ENCODE results near the gene MTREX. TPM values are rescaled to one million over a fixed set of nuclear protein-coding genes. Genes with fewer than 3 reads are reported as not detected.

The MTREX gene
- total and polyA plus RNA-seq, 10 donors: 13.8 to 73.6 (median 58.3) TPM

GRCh38 chr5:55360190-55360589, 52.4 kb downstream of the MTREX start:
- peaks cover 0 to 76% (median 50%) of the 10 kb centered on the region in 6 donors for H3K36me3 ChIP-seq
- no peaks in the 10 kb centered on the region for H3K4me1 ChIP-seq
- H3K27ac ChIP-seq: no peak overlapping the region
- H3K9me3 ChIP-seq: no peaks in the 10 kb centered on the region
- intact Hi-C loops (cut with DNase I; ENCODE audit: low total_unique reads): no loop called here
- WGBS, 5 donors: 96 to 98% (median 97%) methylated on average over 2 of the region's 2 CpGs
- TF ChIP-seq CTCF (IDR thresholded peaks at IDR 0.05 in 8 of 11, conservative IDR thresholded peaks at IDR 0.05 in 3 of 11): no peak
- no peak for TF ChIP-seq POLR2A (IDR thresholded peaks at IDR 0.05)
- TF ChIP-seq POLR2AphosphoS5 (IDR thresholded peaks at IDR 0.05): no peak
- H3K4me3 ChIP-seq: no peak overlapping the region
- no peak for DNase-seq
- H3K27me3 ChIP-seq (replicated peaks in 1 of 7): no peaks in the 10 kb centered on the region

- WGBS, 5 donors: 91 to 94% (median 93%) methylated on average over 3 of the region's 3 CpGs
- H3K4me3 ChIP-seq: no peak overlapping the region
- TF ChIP-seq POLR2A (IDR thresholded peaks at IDR 0.05): no peak
- no peak for TF ChIP-seq POLR2AphosphoS5 (IDR thresholded peaks at IDR 0.05)
- TF ChIP-seq CTCF (IDR thresholded peaks at IDR 0.05 in 8 of 11, conservative IDR thresholded peaks at IDR 0.05 in 3 of 11): no peak
Observed at GRCh38 chr5:55363856-55364255, 56.1 kb downstream of the MTREX start.

GRCh38 chr5:55364537-55365055, 56.8 kb downstream of the MTREX start:
- H3K27ac ChIP-seq: no peak overlapping the region
- 79 to 86% (median 80%) methylated on average over 4 of the region's 4 CpGs for WGBS, 5 donors
- no peaks in the 10 kb centered on the region for H3K27me3 ChIP-seq (replicated peaks in 1 of 7)
- no peak for DNase-seq
- H3K36me3 ChIP-seq: peaks cover 4 to 76% (median 38%) of the 10 kb centered on the region in 6 donors
- no peak for TF ChIP-seq POLR2A (IDR thresholded peaks at IDR 0.05)
- no peak for TF ChIP-seq POLR2AphosphoS5 (IDR thresholded peaks at IDR 0.05)
- no peak for TF ChIP-seq CTCF (IDR thresholded peaks at IDR 0.05 in 8 of 11, conservative IDR thresholded peaks at IDR 0.05 in 3 of 11)
- H3K4me3 ChIP-seq: no peak overlapping the region
- intact Hi-C loops (cut with DNase I; ENCODE audit: low total_unique reads): no loop called here
- no peaks in the 10 kb centered on the region for H3K9me3 ChIP-seq
- no peaks in the 10 kb centered on the region for H3K4me1 ChIP-seq

More at GRCh38 chr5:55363856-55364255, 56.1 kb downstream of the MTREX start:
- Histone ChIP-seq H3K9me3 (no peaks in the 10 kb centered on the region), H3K27ac (no peak overlapping the region), H3K4me1 (no peaks in the 10 kb centered on the region), H3K27me3 (replicated peaks in 1 of 7) (no peaks in the 10 kb centered on the region), H3K36me3 (peaks cover 2 to 76% (median 42%) of the 10 kb centered on the region in 6 donors)
- DNase-seq: no peak
- intact Hi-C loops (cut with DNase I; ENCODE audit: low total_unique reads): no loop called here

- Histone ChIP-seq H3K27me3 (replicated peaks in 1 of 7) (no peaks in the 10 kb centered on the region), H3K9me3 (peaks cover 0 to 27% (median 19%) of the 10 kb centered on the region in 8 donors), H3K27ac (no peak overlapping the region), H3K4me3 (no peak overlapping the region), H3K4me1 (no peaks in the 10 kb centered on the region), H3K36me3 (peaks cover 4 to 93% (median 57%) of the 10 kb centered on the region in 6 donors)
- intact Hi-C loops (cut with DNase I; ENCODE audit: low total_unique reads): no loop called here
- no peak for DNase-seq
- WGBS, 5 donors: 93 to 98% (median 95%) methylated on average over 1 of the region's 1 CpG
- TF ChIP-seq POLR2A (IDR thresholded peaks at IDR 0.05): no peak
- no peak for TF ChIP-seq CTCF (IDR thresholded peaks at IDR 0.05 in 8 of 11, conservative IDR thresholded peaks at IDR 0.05 in 3 of 11)
- no peak for TF ChIP-seq POLR2AphosphoS5 (IDR thresholded peaks at IDR 0.05)
Observed at GRCh38 chr5:55370291-55370925, 62.6 kb downstream of the MTREX start.

Measured in spleen (tissue), 11 donors.